ENCODE data around the gene ALG12. TPM values are rescaled to one million over a fixed set of nuclear protein-coding genes. Genes with fewer than 3 reads are reported as not detected.

Gene ALG12
- total and polyA plus RNA-seq, 2 of the 13 experiments (the other 11 are each of a cell fraction or from before 2014, with no cell fraction given): 7.8 to 15.8 TPM

DNA sequence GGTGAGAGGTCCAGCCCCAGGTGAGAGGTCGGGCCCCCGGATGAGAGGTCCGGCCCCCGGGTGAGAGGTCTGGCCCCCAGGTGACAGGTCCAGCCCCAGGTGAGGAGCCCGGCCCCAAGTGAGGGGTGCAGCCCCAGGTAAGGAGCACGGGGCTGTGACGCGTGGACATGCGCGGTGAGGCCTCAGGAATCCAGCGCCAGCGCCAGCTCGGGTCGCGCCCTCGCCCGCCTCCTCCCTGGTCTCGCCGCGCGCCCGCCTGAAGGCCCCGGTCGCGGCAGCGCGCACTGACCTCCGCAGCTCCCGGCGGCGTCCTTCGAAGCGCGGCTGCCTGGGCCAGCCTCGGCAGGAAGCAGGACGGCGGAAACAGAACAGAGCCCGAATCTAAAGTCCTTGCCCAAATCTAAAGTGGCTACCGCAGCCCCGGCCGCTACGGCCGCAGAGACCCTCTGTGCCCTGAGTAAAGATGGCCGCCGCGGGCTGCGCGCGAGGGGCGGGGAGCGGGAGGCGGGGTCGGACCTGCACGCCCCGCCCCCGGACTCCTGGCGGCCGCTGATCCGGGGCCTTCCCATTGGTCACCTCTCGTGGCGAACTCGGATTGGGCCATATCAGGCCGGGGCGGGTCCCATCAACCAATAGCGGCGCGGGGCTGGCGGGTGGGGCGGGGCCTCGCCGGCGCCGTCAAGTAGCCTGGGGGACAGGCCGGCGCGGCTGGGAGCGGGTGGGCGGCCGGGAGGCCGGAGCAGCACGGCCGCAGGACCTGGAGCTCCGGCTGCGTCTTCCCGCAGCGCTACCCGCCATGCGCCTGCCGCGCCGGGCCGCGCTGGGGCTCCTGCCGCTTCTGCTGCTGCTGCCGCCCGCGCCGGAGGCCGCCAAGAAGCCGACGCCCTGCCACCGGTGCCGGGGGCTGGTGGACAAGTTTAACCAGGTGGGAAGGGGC is at the start of gene ALG12, which contains the start of gene CRELD2 (continued):
- TF ChIP-seq, protein P1, sequence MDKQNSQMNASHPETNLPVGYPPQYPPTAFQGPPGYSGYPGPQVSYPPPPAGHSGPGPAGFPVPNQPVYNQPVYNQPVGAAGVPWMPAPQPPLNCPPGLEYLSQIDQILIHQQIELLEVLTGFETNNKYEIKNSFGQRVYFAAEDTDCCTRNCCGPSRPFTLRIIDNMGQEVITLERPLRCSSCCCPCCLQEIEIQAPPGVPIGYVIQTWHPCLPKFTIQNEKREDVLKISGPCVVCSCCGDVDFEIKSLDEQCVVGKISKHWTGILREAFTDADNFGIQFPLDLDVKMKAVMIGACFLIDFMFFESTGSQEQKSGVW (CRISPR knock-in tag; IDR thresholded peaks at IDR 0.05; ENCODE audit: borderline replicate concordance): no peak
- TF ChIP-seq MTA3 (CRISPR knock-in tag; IDR thresholded peaks at IDR 0.05) (no peak), NR2C2 (CRISPR knock-in tag; IDR thresholded peaks at IDR 0.05; ENCODE audit: borderline replicate concordance) (peak; percentile 85), ZNF333 (CRISPR knock-in tag; IDR thresholded peaks at IDR 0.05; ENCODE audit: borderline replicate concordance) (peak; percentile 33; the same call in 1 of the 2 replicates), TCF7L2 (IDR thresholded peaks at IDR 0.05; ENCODE audit: low read depth, low read length) (no peak), PAWR (CRISPR knock-in tag; IDR thresholded peaks at IDR 0.05; ENCODE audit: borderline replicate concordance) (no peak), ZC3H13 (CRISPR knock-in tag; IDR thresholded peaks at IDR 0.05) (peak; percentile 19; the same call in 1 of the 2 replicates), ZNF230 (CRISPR knock-in tag; IDR thresholded peaks at IDR 0.05) (no peak), TOE1 (CRISPR knock-in tag; IDR thresholded peaks at IDR 0.05) (no peak), ELF4 (CRISPR knock-in tag; IDR thresholded peaks at IDR 0.05; ENCODE audit: borderline replicate concordance) (no peak), ZNF382 (CRISPR knock-in tag; IDR thresholded peaks at IDR 0.05; ENCODE audit: borderline replicate concordance) (no peak), ZSCAN22 (CRISPR knock-in tag; IDR thresholded peaks at IDR 0.05) (no peak)
- TF ChIP-seq, protein P2, sequence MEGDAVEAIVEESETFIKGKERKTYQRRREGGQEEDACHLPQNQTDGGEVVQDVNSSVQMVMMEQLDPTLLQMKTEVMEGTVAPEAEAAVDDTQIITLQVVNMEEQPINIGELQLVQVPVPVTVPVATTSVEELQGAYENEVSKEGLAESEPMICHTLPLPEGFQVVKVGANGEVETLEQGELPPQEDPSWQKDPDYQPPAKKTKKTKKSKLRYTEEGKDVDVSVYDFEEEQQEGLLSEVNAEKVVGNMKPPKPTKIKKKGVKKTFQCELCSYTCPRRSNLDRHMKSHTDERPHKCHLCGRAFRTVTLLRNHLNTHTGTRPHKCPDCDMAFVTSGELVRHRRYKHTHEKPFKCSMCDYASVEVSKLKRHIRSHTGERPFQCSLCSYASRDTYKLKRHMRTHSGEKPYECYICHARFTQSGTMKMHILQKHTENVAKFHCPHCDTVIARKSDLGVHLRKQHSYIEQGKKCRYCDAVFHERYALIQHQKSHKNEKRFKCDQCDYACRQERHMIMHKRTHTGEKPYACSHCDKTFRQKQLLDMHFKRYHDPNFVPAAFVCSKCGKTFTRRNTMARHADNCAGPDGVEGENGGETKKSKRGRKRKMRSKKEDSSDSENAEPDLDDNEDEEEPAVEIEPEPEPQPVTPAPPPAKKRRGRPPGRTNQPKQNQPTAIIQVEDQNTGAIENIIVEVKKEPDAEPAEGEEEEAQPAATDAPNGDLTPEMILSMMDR (CRISPR knock-in tag; IDR thresholded peaks at IDR 0.05): peak; percentile 26; the same call in 1 of the 2 replicates
- TF ChIP-seq, protein P3, sequence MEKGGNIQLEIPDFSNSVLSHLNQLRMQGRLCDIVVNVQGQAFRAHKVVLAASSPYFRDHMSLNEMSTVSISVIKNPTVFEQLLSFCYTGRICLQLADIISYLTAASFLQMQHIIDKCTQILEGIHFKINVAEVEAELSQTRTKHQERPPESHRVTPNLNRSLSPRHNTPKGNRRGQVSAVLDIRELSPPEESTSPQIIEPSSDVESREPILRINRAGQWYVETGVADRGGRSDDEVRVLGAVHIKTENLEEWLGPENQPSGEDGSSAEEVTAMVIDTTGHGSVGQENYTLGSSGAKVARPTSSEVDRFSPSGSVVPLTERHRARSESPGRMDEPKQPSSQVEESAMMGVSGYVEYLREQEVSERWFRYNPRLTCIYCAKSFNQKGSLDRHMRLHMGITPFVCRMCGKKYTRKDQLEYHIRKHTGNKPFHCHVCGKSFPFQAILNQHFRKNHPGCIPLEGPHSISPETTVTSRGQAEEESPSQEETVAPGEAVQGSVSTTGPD (CRISPR knock-in tag; IDR thresholded peaks at IDR 0.05): no peak
- TF ChIP-seq, protein P4, sequence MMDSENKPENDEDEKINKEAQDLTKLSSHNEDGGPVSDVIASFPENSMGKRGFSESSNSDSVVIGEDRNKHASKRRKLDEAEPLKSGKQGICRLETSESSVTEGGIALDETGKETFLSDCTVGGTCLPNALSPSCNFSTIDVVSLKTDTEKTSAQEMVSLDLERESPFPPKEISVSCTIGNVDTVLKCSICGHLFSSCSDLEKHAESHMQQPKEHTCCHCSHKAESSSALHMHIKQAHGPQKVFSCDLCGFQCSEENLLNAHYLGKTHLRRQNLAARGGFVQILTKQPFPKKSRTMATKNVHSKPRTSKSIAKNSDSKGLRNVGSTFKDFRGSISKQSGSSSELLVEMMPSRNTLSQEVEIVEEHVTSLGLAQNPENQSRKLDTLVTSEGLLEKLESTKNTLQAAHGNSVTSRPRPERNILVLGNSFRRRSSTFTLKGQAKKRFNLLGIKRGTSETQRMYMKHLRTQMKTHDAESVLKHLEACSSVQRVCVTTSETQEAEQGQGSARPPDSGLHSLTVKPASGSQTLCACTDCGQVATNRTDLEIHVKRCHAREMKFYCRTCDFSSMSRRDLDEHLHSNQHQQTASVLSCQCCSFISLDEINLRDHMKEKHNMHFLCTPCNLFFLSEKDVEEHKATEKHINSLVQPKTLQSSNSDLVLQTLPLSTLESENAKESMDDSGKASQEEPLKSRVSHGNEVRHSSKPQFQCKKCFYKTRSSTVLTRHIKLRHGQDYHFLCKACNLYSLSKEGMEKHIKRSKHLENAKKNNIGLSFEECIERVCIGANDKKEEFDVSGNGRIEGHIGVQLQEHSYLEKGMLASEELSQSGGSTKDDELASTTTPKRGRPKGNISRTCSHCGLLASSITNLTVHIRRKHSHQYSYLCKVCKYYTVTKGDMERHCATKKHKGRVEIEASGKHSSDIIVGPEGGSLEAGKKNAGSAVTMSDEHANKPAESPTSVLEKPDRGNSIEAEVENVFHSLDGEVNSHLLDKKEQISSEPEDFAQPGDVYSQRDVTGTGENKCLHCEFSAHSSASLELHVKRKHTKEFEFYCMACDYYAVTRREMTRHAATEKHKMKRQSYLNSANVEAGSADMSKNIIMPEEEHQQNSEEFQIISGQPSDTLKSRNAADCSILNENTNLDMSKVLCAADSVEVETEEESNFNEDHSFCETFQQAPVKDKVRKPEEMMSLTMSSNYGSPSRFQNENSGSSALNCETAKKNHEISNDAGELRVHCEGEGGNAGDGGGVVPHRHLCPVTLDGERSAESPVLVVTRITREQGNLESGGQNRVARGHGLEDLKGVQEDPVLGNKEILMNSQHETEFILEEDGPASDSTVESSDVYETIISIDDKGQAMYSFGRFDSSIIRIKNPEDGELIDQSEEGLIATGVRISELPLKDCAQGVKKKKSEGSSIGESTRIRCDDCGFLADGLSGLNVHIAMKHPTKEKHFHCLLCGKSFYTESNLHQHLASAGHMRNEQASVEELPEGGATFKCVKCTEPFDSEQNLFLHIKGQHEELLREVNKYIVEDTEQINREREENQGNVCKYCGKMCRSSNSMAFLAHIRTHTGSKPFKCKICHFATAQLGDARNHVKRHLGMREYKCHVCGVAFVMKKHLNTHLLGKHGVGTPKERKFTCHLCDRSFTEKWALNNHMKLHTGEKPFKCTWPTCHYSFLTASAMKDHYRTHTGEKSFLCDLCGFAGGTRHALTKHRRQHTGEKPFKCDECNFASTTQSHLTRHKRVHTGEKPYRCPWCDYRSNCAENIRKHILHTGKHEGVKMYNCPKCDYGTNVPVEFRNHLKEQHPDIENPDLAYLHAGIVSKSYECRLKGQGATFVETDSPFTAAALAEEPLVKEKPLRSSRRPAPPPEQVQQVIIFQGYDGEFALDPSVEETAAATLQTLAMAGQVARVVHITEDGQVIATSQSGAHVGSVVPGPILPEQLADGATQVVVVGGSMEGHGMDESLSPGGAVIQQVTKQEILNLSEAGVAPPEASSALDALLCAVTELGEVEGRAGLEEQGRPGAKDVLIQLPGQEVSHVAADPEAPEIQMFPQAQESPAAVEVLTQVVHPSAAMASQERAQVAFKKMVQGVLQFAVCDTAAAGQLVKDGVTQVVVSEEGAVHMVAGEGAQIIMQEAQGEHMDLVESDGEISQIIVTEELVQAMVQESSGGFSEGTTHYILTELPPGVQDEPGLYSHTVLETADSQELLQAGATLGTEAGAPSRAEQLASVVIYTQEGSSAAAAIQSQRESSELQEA (CRISPR knock-in tag; IDR thresholded peaks at IDR 0.05; ENCODE audit: not compliant biosample characterization): no peak
